Fibroblast of the conjunctiva (primary cell): ENCODE data around the gene CLEC1B.
"Not testable (repeated sequence)": the region's sequence is repeated elsewhere in the genome, so short reads cannot be mapped to it uniquely, and the experiment has no call there.

ENCODE experiments used
- DNase-seq: peaks from one replicate; pipeline ENCODE4 v3.0.0-alpha.2; 2010; ENCODE audit warnings: low read depth

CLEC1B gene

GRCh38 chr12:9974731-9975130, 24.2 kb downstream of the CLEC1B start:
- not testable (repeated sequence) for DNase-seq

GRCh38 chr12:9973949-9974348, 25.0 kb downstream of the CLEC1B start:
- no peak for DNase-seq

GRCh38 chr12:9971181-9971580, 27.7 kb downstream of the CLEC1B start, which contains the start of gene CLEC12A:
TSS of gene CLEC12A (plus strand) at chr12:9971409. CDS start at chr12:9971597, 188 bp downstream.
- DNase-seq: no peak

GRCh38 chr12:9969673-9970072, 29.2 kb downstream of the CLEC1B start:
- no peak for DNase-seq

- DNase-seq: no peak
Measured at GRCh38 chr12:9961901-9962300, 37.0 kb downstream of the CLEC1B start.

- DNase-seq: no peak
Measured at GRCh38 chr12:9961106-9961505, 37.8 kb downstream of the CLEC1B start.

GRCh38 chr12:9960590-9960989, 38.3 kb downstream of the CLEC1B start:
- DNase-seq: no peak

GRCh38 chr12:9957834-9958233, 41.1 kb downstream of the CLEC1B start:
- DNase-seq: no peak

- DNase-seq: not testable (repeated sequence)
Measured at GRCh38 chr12:9952954-9953729, 45.8 kb downstream of the CLEC1B start.

GRCh38 chr12:9951026-9951675, 47.8 kb downstream of the CLEC1B start:
- DNase-seq: no peak

GRCh38 chr12:9948606-9949296, 50.2 kb downstream of the CLEC1B start:
- no peak for DNase-seq

- no peak for DNase-seq
Measured at GRCh38 chr12:9947674-9948073, 51.2 kb downstream of the CLEC1B start.

GRCh38 chr12:9944391-9944790, 54.5 kb downstream of the CLEC1B start:
- DNase-seq: no peak

GRCh38 chr12:9943240-9943639, 55.7 kb downstream of the CLEC1B start:
- no peak for DNase-seq
